ENCODE results near the gene CACNG5.

The CACNG5 gene

GRCh38 chr17:66834919-66835454 lies at the start of gene CACNG5:
CACNG5 (plus strand) TSS chr17:66835117; CDS start chr17:66877333, 42,216 bp downstream.
- no peak for DNase-seq (ENCODE audit: low read depth)

GRCh38 chr17:66786107-66786506 lies 48.8 kb upstream of the CACNG5 start:
- DNase-seq (ENCODE audit: low read depth): no peak

GRCh38 chr17:66787914-66788313 lies 47.0 kb upstream of the CACNG5 start:
- DNase-seq (ENCODE audit: low read depth): no peak

- no peak for DNase-seq (ENCODE audit: low read depth)
Observed at GRCh38 chr17:66789093-66789492, 45.8 kb upstream of the CACNG5 start.

GRCh38 chr17:66789961-66790437 lies 44.9 kb upstream of the CACNG5 start:
- no peak for DNase-seq (ENCODE audit: low read depth)

GRCh38 chr17:66790501-66791061 lies 44.3 kb upstream of the CACNG5 start:
- DNase-seq (ENCODE audit: low read depth): no peak

GRCh38 chr17:66791347-66791746 lies 43.6 kb upstream of the CACNG5 start:
- DNase-seq (ENCODE audit: low read depth): no peak

GRCh38 chr17:66793814-66794213 lies 41.1 kb upstream of the CACNG5 start:
- no peak for DNase-seq (ENCODE audit: low read depth)

GRCh38 chr17:66795486-66795885 lies 39.4 kb upstream of the CACNG5 start:
- no peak for DNase-seq (ENCODE audit: low read depth)

- DNase-seq (ENCODE audit: low read depth): no peak
Observed at GRCh38 chr17:66799849-66800537, 34.9 kb upstream of the CACNG5 start.

- no peak for DNase-seq (ENCODE audit: low read depth)
Observed at GRCh38 chr17:66803474-66803951, 31.4 kb upstream of the CACNG5 start.

GRCh38 chr17:66805567-66805966 lies 29.4 kb upstream of the CACNG5 start:
- no peak for DNase-seq (ENCODE audit: low read depth)

GRCh38 chr17:66807182-66807581 lies 27.7 kb upstream of the CACNG5 start:
- DNase-seq (ENCODE audit: low read depth): no peak

- DNase-seq (ENCODE audit: low read depth): no peak
Observed at GRCh38 chr17:66809408-66809807, 25.5 kb upstream of the CACNG5 start.

- DNase-seq (ENCODE audit: low read depth): no peak
Observed at GRCh38 chr17:66810951-66811682, 23.8 kb upstream of the CACNG5 start.

- DNase-seq (ENCODE audit: low read depth): no peak
Observed at GRCh38 chr17:66811683-66812054, 23.2 kb upstream of the CACNG5 start.

GRCh38 chr17:66812571-66812970 lies 22.3 kb upstream of the CACNG5 start:
- DNase-seq (ENCODE audit: low read depth): no peak

GRCh38 chr17:66813296-66813695 lies 21.6 kb upstream of the CACNG5 start:
- no peak for DNase-seq (ENCODE audit: low read depth)

GRCh38 chr17:66814026-66814425 lies 20.9 kb upstream of the CACNG5 start:
- no peak for DNase-seq (ENCODE audit: low read depth)

GRCh38 chr17:66814570-66814969 lies 20.3 kb upstream of the CACNG5 start:
- no peak for DNase-seq (ENCODE audit: low read depth)

GRCh38 chr17:66817750-66818149 lies 17.2 kb upstream of the CACNG5 start:
- no peak for DNase-seq (ENCODE audit: low read depth)

- no peak for DNase-seq (ENCODE audit: low read depth)
Observed at GRCh38 chr17:66819466-66819865, 15.5 kb upstream of the CACNG5 start.

- peak; percentile 4 for DNase-seq (ENCODE audit: low read depth)
Observed at GRCh38 chr17:66822009-66822408, 12.9 kb upstream of the CACNG5 start.
